Endothelial cell of coronary artery (primary cell): ENCODE results near the gene FN1. TPM values are rescaled to one million over a fixed set of nuclear protein-coding genes. Genes with fewer than 3 reads are reported as not detected.

Source experiments
- total RNA-seq: library from RNA; depleted of rRNA; stranded (reverse); fragments of >200 nt; gene quantifications from 2 replicates; pipeline ENCODE4 v1.2.3, GENCODE V29; 2014

The FN1 gene
- 3,205 and 7,933 TPM in 2 replicates for total RNA-seq

GRCh38 chr2:215435870-215436704 lies at the start of gene FN1:
Gene FN1, minus strand, starts transcription at chr2:215436068. Its CDS starts 266 bp downstream, at chr2:215435802.

GRCh38 chr2:215311625-215312396 lies 124.1 kb downstream of the FN1 start, which contains the start of gene ATIC:
Gene ATIC, plus strand, starts transcription at chr2:215312059. Its CDS starts 84 bp downstream, at chr2:215312143.

Other genes starting within 250 kb of the FN1 start
- 16.3 and 25.6 TPM in 2 replicates for gene ATIC, start 124.0 kb downstream of the FN1 start, total RNA-seq